ENCODE measurements around the gene HDAC4. TPM values are rescaled to one million over a fixed set of nuclear protein-coding genes. Genes with fewer than 3 reads are reported as not detected.

The HDAC4 gene
- total and polyA plus RNA-seq, 2 experiments from 2014 or later: 8.1 to 41.8 TPM

DNA sequence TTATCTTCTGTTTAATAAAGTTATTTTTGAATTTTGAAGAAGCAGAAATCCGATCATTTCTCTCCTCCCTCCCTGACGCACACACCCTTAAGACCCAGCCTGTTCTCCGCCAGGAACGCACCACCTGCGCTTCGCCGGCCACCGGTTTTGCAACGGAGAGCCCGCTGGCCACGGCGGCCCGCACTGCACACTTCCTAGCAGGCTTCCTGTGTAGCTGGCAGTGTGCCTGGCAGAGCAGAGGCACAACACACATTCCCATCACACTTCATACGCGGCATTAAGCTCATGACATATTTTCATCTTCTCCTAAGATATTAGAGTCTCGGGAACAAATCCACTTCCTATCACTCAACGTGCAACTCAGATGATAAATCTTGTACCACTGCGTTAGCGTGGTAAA is 148.0 kb downstream of the HDAC4 start (continued):
- TF ChIP-seq REST (IDR thresholded peaks at IDR 0.05; ENCODE audit: unreplicated experiment) (no peak), POLR2AphosphoS5 (IDR thresholded peaks at IDR 0.05; ENCODE audit: low read depth) (no peak), EZH2 (IDR thresholded peaks at IDR 0.05; ENCODE audit: low read depth, unreplicated experiment) (no peak), ZNF331 (CRISPR knock-in tag; IDR thresholded peaks at IDR 0.05; ENCODE audit: low read depth) (no peak), CREB1 (CRISPR knock-in tag; IDR thresholded peaks at IDR 0.05; ENCODE audit: low read depth) (no peak), ETS1 (IDR thresholded peaks at IDR 0.05) (no peak)

- no peak overlapping the region for H3K4me3 ChIP-seq
- no peak for TF ChIP-seq POLR2AphosphoS5 (IDR thresholded peaks at IDR 0.05; ENCODE audit: low read depth)
- TF ChIP-seq EZH2phosphoT487 (IDR thresholded peaks at IDR 0.05; ENCODE audit: unreplicated experiment): no peak
- no peak for TF ChIP-seq ZNF331 (CRISPR knock-in tag; IDR thresholded peaks at IDR 0.05; ENCODE audit: low read depth)
- no peak for TF ChIP-seq STAT1 (IDR thresholded peaks at IDR 0.05; ENCODE audit: unreplicated experiment)
- TF ChIP-seq NANOG (IDR thresholded peaks at IDR 0.05; ENCODE audit: borderline replicate concordance): no peak
- no peak for TF ChIP-seq JUNB (IDR thresholded peaks at IDR 0.05; ENCODE audit: unreplicated experiment)
- TF ChIP-seq EZH2 (IDR thresholded peaks at IDR 0.05; ENCODE audit: low read depth, unreplicated experiment): no peak
- TF ChIP-seq CREB1 (CRISPR knock-in tag; IDR thresholded peaks at IDR 0.05; ENCODE audit: low read depth): no peak
- DNase-seq (ENCODE audit: low spot score): no peak
- Mint-ChIP-seq H3K9me3 (peaks cover 4% of the 10 kb centered on the region), H3K4me1 (peaks cover 62% of the 10 kb centered on the region), H3K27me3 (ENCODE audit: insufficient read depth, low read depth, poor library complexity) (peaks cover 10% of the 10 kb centered on the region), H3K4me3 (no peak overlapping the region), H3K27ac (no peak overlapping the region), H3K36me3 (ENCODE audit: low read depth) (peaks cover 4% of the 10 kb centered on the region)
- H3K4me1 ChIP-seq (ENCODE audit: insufficient read depth): peaks cover 19% of the 10 kb centered on the region; the same call in 1 of the 2 replicates
- peaks cover 23% of the 10 kb centered on the region for H4K20me1 ChIP-seq (replicated peaks; ENCODE audit: insufficient read depth)
- H3K27me3 ChIP-seq (ENCODE audit: insufficient read depth): no peaks in the 10 kb centered on the region
- no peaks in the 10 kb centered on the region for H3K9me2 ChIP-seq (ENCODE audit: insufficient read depth)
- no peaks in the 10 kb centered on the region for H3K36me3 ChIP-seq (ENCODE audit: insufficient read depth)
- peaks cover 95% of the 10 kb centered on the region for H3K79me2 ChIP-seq (replicated peaks; ENCODE audit: insufficient read depth)
- no peak overlapping the region for H2AFZ ChIP-seq
- no peak overlapping the region for H3K4me2 ChIP-seq
- H3K27ac ChIP-seq (ENCODE audit: low read depth): no peak overlapping the region
- H3F3A ChIP-seq (replicated peaks; ENCODE audit: low read depth): no peaks in the 10 kb centered on the region
- ATAC-seq: no peak
Observed at GRCh38 chr2:239252393-239252792, 148.4 kb downstream of the HDAC4 start.

Data from GM23338 (cell line).